Measurements from ENCODE around the gene ERP27. TPM values are rescaled to one million over a fixed set of nuclear protein-coding genes. Genes with fewer than 3 reads are reported as not detected.

ERP27 gene
- polyA plus RNA-seq, 1 donor (not counting 4 experiments of a cell fraction or from before 2014, with no cell fraction given) = 0.18 TPM

DNA sequence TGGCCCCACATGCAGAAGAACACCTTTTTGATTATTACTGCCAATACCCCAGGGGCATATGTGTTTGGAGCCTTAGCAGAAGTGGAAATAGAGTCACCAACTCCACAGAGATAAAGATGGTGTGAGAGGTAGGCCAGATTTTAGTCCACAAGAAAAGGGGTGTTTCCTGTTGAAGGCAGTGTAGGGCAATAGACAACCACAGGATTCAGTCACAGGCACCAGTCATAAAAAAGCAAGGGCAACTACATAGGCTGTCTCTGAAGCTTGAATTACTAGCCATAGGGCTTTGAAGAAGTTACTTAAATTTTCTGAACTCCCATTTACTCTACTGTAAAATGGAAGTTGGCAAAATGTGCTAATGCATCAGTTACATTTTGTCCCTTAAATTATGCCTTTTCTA, 18.9 kb downstream of the ERP27 start:
- H3K27me3 ChIP-seq (ENCODE audit: control insufficient read depth, extremely low read depth, insufficient read depth, low read length) = no peaks in the 10 kb centered on the region
- no peaks in the 10 kb centered on the region for H3K36me3 ChIP-seq (ENCODE audit: control insufficient read depth in 2 of 2, extremely low read depth in 1 of 2, insufficient read depth in 2 of 2, low read length in 2 of 2)
- no peaks in the 10 kb centered on the region for H3K79me2 ChIP-seq (ENCODE audit: control insufficient read depth, insufficient read depth, low read length)
- H4K20me1 ChIP-seq (ENCODE audit: control insufficient read depth, extremely low read depth, insufficient read depth, low read length) = no peaks in the 10 kb centered on the region
- no peak overlapping the region for H3K4me2 ChIP-seq (ENCODE audit: control insufficient read depth, extremely low read depth, insufficient read depth, low read depth, low read length)
- no peak overlapping the region for H3K9ac ChIP-seq (ENCODE audit: control insufficient read depth, extremely low read depth, insufficient read depth, low read length)
- H3K27ac ChIP-seq (ENCODE audit: control insufficient read depth, insufficient read depth, low read length) = no peak overlapping the region
- no peaks in the 10 kb centered on the region for H3K9me1 ChIP-seq (ENCODE audit: control insufficient read depth, extremely low read depth, insufficient read depth, low read length)
- no peak overlapping the region for H2AFZ ChIP-seq (ENCODE audit: control insufficient read depth, low read length)
- no peaks in the 10 kb centered on the region for H3K9me3 ChIP-seq (ENCODE audit: control insufficient read depth, low read depth, low read length)
- dilution Hi-C loops (cut with MboI; ENCODE audit: extremely low pct_ligation_motif_present, low sequenced_read_pairs) = no loop called here
- DNase-seq (ENCODE audit: low read depth, low spot score) (no peak), FAIRE-seq (no peak)
- H3K4me1 ChIP-seq (ENCODE audit: control insufficient read depth, extremely low read depth, insufficient read depth, low read length) = no peaks in the 10 kb centered on the region
- no peak overlapping the region for H3K4me3 ChIP-seq (ENCODE audit: control insufficient read depth in 2 of 3, extremely low read depth in 1 of 3, insufficient read depth in 2 of 3, low read depth in 1 of 3, low read length in 3 of 3)
- TF ChIP-seq, protein P1, sequence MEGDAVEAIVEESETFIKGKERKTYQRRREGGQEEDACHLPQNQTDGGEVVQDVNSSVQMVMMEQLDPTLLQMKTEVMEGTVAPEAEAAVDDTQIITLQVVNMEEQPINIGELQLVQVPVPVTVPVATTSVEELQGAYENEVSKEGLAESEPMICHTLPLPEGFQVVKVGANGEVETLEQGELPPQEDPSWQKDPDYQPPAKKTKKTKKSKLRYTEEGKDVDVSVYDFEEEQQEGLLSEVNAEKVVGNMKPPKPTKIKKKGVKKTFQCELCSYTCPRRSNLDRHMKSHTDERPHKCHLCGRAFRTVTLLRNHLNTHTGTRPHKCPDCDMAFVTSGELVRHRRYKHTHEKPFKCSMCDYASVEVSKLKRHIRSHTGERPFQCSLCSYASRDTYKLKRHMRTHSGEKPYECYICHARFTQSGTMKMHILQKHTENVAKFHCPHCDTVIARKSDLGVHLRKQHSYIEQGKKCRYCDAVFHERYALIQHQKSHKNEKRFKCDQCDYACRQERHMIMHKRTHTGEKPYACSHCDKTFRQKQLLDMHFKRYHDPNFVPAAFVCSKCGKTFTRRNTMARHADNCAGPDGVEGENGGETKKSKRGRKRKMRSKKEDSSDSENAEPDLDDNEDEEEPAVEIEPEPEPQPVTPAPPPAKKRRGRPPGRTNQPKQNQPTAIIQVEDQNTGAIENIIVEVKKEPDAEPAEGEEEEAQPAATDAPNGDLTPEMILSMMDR (optimal IDR thresholded peaks at IDR 0.05 in 1 of 3, IDR thresholded peaks at IDR 0.05 in 1 of 3, conservative IDR thresholded peaks at IDR 0.05 in 1 of 3; ENCODE audit: extremely low read depth in 1 of 3, insufficient read depth in 2 of 3, low read length in 3 of 3) = no peak
- no peak for TF ChIP-seq EZH2 (IDR thresholded peaks at IDR 0.05; ENCODE audit: low read length)

DNA sequence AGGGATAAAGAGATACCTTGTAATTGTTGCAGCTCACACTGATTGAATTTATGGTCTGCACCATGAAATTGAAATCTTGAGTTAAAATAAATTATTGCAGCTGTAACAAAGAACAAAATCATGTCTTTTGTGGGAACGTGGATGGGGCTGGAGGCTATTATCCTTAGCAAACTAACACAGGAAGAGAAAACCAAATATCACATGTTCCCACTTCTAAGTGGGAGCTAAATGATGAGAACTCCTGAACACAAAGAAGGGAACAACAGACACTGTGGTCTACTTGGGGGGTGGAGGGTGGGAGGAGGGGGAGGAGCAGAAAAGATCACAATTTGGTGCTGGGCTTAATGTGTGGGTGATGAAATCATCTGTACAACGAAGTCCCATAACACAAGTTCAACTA, 22.6 kb downstream of the ERP27 start:
- Histone ChIP-seq H3K9ac (ENCODE audit: control insufficient read depth, extremely low read depth, insufficient read depth, low read length) (no peak overlapping the region), H3K4me3 (ENCODE audit: control insufficient read depth in 2 of 3, extremely low read depth in 1 of 3, insufficient read depth in 2 of 3, low read depth in 1 of 3, low read length in 3 of 3) (no peak overlapping the region), H3K27me3 (ENCODE audit: control insufficient read depth, extremely low read depth, insufficient read depth, low read length) (no peaks in the 10 kb centered on the region), H3K4me2 (ENCODE audit: control insufficient read depth, extremely low read depth, insufficient read depth, low read depth, low read length) (no peak overlapping the region), H3K9me1 (ENCODE audit: control insufficient read depth, extremely low read depth, insufficient read depth, low read length) (no peaks in the 10 kb centered on the region), H4K20me1 (ENCODE audit: control insufficient read depth, extremely low read depth, insufficient read depth, low read length) (no peaks in the 10 kb centered on the region), H3K36me3 (ENCODE audit: control insufficient read depth in 2 of 2, extremely low read depth in 1 of 2, insufficient read depth in 2 of 2, low read length in 2 of 2) (no peaks in the 10 kb centered on the region), H3K4me1 (ENCODE audit: control insufficient read depth, extremely low read depth, insufficient read depth, low read length) (peaks cover 23% of the 10 kb centered on the region), H2AFZ (ENCODE audit: control insufficient read depth, low read length) (no peak overlapping the region), H3K9me3 (ENCODE audit: control insufficient read depth, low read depth, low read length) (no peaks in the 10 kb centered on the region), H3K27ac (ENCODE audit: control insufficient read depth, insufficient read depth, low read length) (no peak overlapping the region), H3K79me2 (ENCODE audit: control insufficient read depth, insufficient read depth, low read length) (no peaks in the 10 kb centered on the region)
- TF ChIP-seq, protein P1 (optimal IDR thresholded peaks at IDR 0.05 in 1 of 3, IDR thresholded peaks at IDR 0.05 in 1 of 3, conservative IDR thresholded peaks at IDR 0.05 in 1 of 3; ENCODE audit: extremely low read depth in 1 of 3, insufficient read depth in 2 of 3, low read length in 3 of 3) = no peak
- TF ChIP-seq EZH2 (IDR thresholded peaks at IDR 0.05; ENCODE audit: low read length) = no peak
- dilution Hi-C loops (cut with MboI; ENCODE audit: extremely low pct_ligation_motif_present, low sequenced_read_pairs) = no loop called here
- DNase-seq (ENCODE audit: low read depth, low spot score) (no peak), FAIRE-seq (no peak)

Measured in keratinocyte (primary cell).